Prostate gland (tissue), 2 donors: ENCODE measurements around the gene SLC1A2. TPM values are rescaled to one million over a fixed set of nuclear protein-coding genes. Genes with fewer than 3 reads are reported as not detected.
A peak's percentile ranks its signal among the peaks of the same experiment; 100 is the strongest.

ENCODE experiments used
- DNase-seq: peaks from one replicate; pipeline ENCODE4 v3.0.0-alpha.2; 2019; ENCODE audit warnings: low spot score
- H3K27ac ChIP-seq, 2 donors: fragments of 200-600 bp; sonication (generic); 2 replicates each; pipeline ENCODE4 v1.5.1; 2017 to 2019
- H3K27me3 ChIP-seq: fragments of 200-600 bp; sonication (generic); replicated peaks from 2 replicates; pipeline ENCODE4 v1.5.1; 2019; ENCODE audit not compliant: insufficient read depth
- H3K36me3 ChIP-seq, 2 donors: fragments of 200-600 bp; sonication (generic); 1 replicate in 1 of 2; 2 replicates in 1 of 2; pipeline versions ENCODE4 v1.5.1 to v1.8.1; 2017 to 2019
- H3K4me1 ChIP-seq: fragments of 200-600 bp; sonication (generic); replicated peaks from 2 replicates; pipeline ENCODE4 v1.5.1; 2019
- H3K4me3 ChIP-seq, 2 donors: fragments of 200-600 bp; sonication (generic); 2 replicates each; pipeline ENCODE4 v1.5.1; 2017 to 2019
- H3K9me3 ChIP-seq: fragments of 200-600 bp; sonication (generic); 2 replicates; pipeline ENCODE4 v1.5.1; 2017
- POLR2A ChIP-seq: fragments of 450-650 bp; IDR thresholded peaks from one replicate; pipeline ENCODE4 v1.6.1; 2016; ENCODE audit warnings: antibody characterized with exemption, mild to moderate bottlenecking
- POLR2AphosphoS5 ChIP-seq: sonication (generic); formaldehyde crosslinking; IDR thresholded peaks from one replicate; pipeline ENCODE4 v1.6.1; 2017; ENCODE audit warnings: antibody characterized with exemption
- WGBS: methylation state at CpG from one replicate; pipeline ENCODE4 v1.1.5; 2018; 5-methylcytosine and 5-hydroxymethylcytosine counted together
- intact Hi-C: fragments of 100-400 bp; cut with DNase I; formaldehyde crosslinking; loops from one replicate; pipeline ENCODE4 v1.14.2; 2022
- total RNA-seq, 2 donors: library from RNA; depleted of rRNA; stranded (reverse); fragments of >200 nt; gene quantifications; one replicate each; pipeline ENCODE4 v1.1.0, GENCODE V29; 2016
- TF ChIP-seq, protein P1 (sequence below), 4 experiments: fragments of 200-600 bp in 2 of 4; fragments of 450-650 bp in 2 of 4; sonication (generic) in 2 of 4; IDR thresholded peaks; 1 replicate in 3 of 4; 2 replicates in 1 of 4; pipeline ENCODE4 v1.5.1; 2016 to 2019; ENCODE audit warnings: antibody characterized with exemption in 4 of 4, mild to moderate bottlenecking in 2 of 4, moderate library complexity in 2 of 4

The SLC1A2 gene
- total RNA-seq, 2 donors from 2014 or later: 0.82 to 1.5 TPM

DNA sequence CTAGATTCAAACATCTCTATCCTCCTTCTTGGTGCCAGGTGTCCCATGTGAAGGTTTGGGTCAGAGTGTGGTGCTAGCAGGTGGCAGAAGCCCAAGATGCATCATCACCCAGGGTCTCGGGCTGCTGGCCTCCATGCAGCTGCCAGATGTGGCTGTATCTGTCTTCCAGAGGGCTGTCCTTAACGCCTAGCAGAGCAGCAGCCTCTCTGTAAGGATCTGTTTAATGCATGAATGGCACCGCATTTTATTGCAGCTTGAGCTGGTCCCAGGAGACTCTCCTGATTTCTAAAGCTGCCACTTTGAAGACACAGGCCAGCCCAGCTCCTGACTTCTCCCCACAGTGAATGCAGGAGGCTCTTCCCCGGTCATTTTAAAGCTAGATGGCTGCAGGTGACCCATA, 26.3 kb downstream of the SLC1A2 start:
- Histone ChIP-seq H3K4me1 (no peaks in the 10 kb centered on the region), H3K36me3 (no peaks in the 10 kb centered on the region), H3K9me3 (no peaks in the 10 kb centered on the region), H3K27ac (no peak overlapping the region), H3K4me3 (no peak overlapping the region), H3K27me3 (no peaks in the 10 kb centered on the region)
- DNase-seq: no peak
- 74% methylated on average over 4 of the region's 4 CpGs for WGBS
- intact Hi-C loops: loop anchor here (2.0 to 5.0 kb wide), 3 partner anchors 396 to 806 kb away; no protein-coding TSS in a partner anchor
- TF ChIP-seq, protein P1, sequence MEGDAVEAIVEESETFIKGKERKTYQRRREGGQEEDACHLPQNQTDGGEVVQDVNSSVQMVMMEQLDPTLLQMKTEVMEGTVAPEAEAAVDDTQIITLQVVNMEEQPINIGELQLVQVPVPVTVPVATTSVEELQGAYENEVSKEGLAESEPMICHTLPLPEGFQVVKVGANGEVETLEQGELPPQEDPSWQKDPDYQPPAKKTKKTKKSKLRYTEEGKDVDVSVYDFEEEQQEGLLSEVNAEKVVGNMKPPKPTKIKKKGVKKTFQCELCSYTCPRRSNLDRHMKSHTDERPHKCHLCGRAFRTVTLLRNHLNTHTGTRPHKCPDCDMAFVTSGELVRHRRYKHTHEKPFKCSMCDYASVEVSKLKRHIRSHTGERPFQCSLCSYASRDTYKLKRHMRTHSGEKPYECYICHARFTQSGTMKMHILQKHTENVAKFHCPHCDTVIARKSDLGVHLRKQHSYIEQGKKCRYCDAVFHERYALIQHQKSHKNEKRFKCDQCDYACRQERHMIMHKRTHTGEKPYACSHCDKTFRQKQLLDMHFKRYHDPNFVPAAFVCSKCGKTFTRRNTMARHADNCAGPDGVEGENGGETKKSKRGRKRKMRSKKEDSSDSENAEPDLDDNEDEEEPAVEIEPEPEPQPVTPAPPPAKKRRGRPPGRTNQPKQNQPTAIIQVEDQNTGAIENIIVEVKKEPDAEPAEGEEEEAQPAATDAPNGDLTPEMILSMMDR (IDR thresholded peaks at IDR 0.05): no peak
- TF ChIP-seq POLR2AphosphoS5: no peak
- no peak for TF ChIP-seq POLR2A

DNA sequence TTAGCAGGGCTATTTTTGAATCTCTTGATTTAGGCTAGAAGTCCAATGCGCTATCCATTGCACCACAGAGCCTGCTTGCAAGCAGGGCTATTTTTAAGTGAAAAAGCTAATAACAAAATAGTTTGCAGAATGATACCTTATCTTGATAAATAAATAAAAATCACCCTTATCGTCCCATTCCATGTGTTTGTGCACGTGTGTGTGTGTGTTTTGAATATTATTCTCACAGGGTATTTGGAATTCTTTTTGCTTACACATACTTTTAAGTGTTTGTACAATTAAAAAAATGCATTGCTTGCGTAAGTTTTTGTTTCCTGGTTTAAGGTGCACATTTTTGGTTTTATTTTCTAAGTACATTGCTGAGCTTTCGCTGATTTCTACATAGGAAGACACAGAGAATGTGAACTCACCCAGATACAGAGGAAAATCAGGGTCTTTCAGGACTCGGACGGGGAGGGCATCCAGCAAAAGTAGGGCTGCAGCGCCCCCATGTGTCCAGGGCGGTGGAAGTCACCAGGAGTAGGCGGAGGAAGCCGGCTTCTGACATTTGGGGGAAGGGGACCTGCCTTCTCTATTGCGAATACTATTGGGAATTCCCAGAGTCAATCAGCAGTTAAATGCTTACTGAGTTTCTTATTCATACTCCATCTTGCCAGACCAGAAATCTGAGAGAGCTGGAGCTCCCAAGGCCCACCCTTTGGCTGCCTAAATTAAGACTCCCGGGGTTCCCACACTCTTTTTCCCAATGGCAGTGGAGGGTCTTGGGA, 27.3 kb downstream of the SLC1A2 start:
- Histone ChIP-seq H3K27me3 (no peaks in the 10 kb centered on the region), H3K4me1 (no peaks in the 10 kb centered on the region), H3K4me3 (no peak overlapping the region), H3K36me3 (no peaks in the 10 kb centered on the region), H3K9me3 (no peaks in the 10 kb centered on the region), H3K27ac (peak overlapping the region; percentile 54 to 84)
- 17% methylated on average over 13 of the region's 13 CpGs for WGBS
- DNase-seq: peak; percentile 68
- TF ChIP-seq, protein P1 (IDR thresholded peaks at IDR 0.05): peak; percentile 59 to 89 (median 89)
- peak; percentile 51 for TF ChIP-seq POLR2AphosphoS5
- TF ChIP-seq POLR2A: no peak
- intact Hi-C loops: loop anchor here (2.0 to 5.0 kb wide), 3 partner anchors 395 to 805 kb away; no protein-coding TSS in a partner anchor

DNA sequence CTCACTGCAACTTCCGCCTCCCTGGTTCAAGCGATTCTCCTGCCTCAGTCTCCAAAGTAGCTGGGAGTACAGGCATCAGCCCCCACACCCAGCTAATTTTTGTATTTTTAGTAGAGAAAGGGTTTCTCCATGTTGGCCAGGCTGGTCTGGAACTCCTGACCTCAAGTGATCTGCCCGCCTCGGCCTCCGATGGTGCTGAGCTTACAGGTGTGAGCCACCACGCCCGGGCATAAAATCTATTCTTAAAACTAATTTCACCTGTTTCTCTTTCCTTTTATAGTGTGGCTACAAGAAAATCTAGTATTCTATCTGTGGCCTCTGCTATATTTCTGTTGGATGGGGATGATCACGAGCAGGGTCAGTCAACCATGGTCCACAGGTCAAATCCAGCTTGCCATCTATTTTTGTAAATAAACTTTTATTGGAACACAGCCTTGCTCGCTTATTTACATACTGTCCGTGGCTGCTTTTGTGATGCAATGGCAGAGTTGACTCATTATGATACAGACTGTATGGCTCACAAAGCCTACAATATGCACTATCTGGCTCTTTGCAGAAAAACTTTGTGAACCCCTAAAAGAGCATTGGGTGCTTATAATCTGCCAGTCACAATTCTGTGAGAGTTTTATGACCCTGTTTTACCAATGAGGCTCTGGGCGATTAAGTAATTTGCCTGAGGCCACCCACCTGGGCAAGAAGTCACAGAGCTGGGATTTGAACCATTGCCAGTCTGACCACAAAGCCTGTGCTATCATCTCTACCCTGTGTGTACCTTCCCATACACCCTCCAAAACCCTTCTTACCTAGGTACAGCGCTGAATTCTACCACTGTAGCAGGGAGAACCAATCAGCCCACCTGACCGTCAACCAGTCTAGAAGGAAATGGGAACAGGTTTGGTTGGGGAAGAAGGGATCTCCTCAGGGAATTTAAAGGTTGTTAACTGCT, 28.3 kb downstream of the SLC1A2 start:
- intact Hi-C loops: loop anchor here (5.0 kb wide), 2 partner anchors 394 to 804 kb away; no protein-coding TSS in a partner anchor
- peak; percentile 75 for DNase-seq
- WGBS: 68% methylated on average over 13 of the region's 13 CpGs

DNA sequence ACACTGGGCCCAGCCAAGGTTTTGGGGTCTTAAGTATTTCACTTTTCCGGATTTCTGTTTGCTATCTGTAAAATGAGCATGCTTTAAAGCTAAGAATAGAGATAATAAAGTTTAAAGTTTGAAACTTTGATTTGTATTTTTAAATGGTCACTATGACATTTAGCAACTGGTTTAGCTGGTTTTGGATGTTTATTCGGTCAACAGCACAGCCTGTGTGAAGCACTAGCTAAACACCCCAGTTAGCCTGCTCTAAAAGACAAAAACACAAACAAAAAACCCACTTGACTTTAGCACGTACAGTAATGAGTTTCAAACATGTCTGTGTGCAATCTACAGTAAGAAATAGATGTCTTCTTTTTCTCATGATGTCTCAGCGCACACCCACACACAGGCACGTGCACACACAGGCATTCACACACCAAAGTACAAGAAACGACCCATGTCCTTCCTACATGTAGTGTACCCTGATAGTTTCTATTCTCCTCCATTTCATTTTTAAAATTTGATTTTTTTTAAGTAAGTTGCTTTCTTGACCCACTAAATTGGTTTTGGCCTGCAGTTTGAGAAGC, 29.4 kb downstream of the SLC1A2 start:
- TF ChIP-seq POLR2AphosphoS5: peak; percentile 64
- TF ChIP-seq, protein P1 (IDR thresholded peaks at IDR 0.05): no peak
- DNase-seq: peak; percentile 43
- intact Hi-C loops: loop anchor here (5.0 kb wide), 2 partner anchors 393 to 803 kb away; no protein-coding TSS in a partner anchor
- H3K4me1 ChIP-seq: no peaks in the 10 kb centered on the region
- 47% methylated on average over 6 of the region's 6 CpGs for WGBS
- no peaks in the 10 kb centered on the region for H3K27me3 ChIP-seq
- no peak overlapping the region for H3K4me3 ChIP-seq
- no peaks in the 10 kb centered on the region for H3K9me3 ChIP-seq
- H3K27ac ChIP-seq: peak overlapping the region; percentile 59 to 84
- H3K36me3 ChIP-seq: no peaks in the 10 kb centered on the region

More for the DNA sequence above, 28.3 kb downstream of the SLC1A2 start:
- peak; percentile 79 for TF ChIP-seq POLR2AphosphoS5
- TF ChIP-seq, protein P1 (IDR thresholded peaks at IDR 0.05): no peak
- Histone ChIP-seq H3K27ac (peak overlapping the region; percentile 59 to 84), H3K36me3 (no peaks in the 10 kb centered on the region), H3K9me3 (no peaks in the 10 kb centered on the region), H3K27me3 (no peaks in the 10 kb centered on the region), H3K4me3 (no peak overlapping the region), H3K4me1 (no peaks in the 10 kb centered on the region)
